ENCODE results near the gene CTNND1.
"Not testable (repeated sequence)": the region's sequence is repeated elsewhere in the genome, so short reads cannot be mapped to it uniquely, and the experiment has no call there.

Gene CTNND1

GRCh38 chr11:57834852-57835251 is 73.2 kb downstream of the CTNND1 start:
- Histone ChIP-seq H3K79me2 (ENCODE audit: insufficient read depth, low read length) (no peaks in the 10 kb centered on the region), H3K27me3 (ENCODE audit: low read length) (no peaks in the 10 kb centered on the region), H3K9ac (ENCODE audit: low read length) (no peak overlapping the region), H2AFZ (ENCODE audit: low read depth, low read length, severe bottlenecking) (no peak overlapping the region), H3K36me3 (ENCODE audit: low read length) (no peaks in the 10 kb centered on the region), H3K9me3 (ENCODE audit: insufficient read depth, low read length) (no peaks in the 10 kb centered on the region), H3F3A (ENCODE audit: insufficient read depth) (no peaks in the 10 kb centered on the region), H3K9me2 (replicated peaks; ENCODE audit: insufficient read depth, low read length) (no peaks in the 10 kb centered on the region), H3K4me3 (ENCODE audit: insufficient read depth, low read length, poor library complexity, severe bottlenecking) (no peak overlapping the region), H4K20me1 (ENCODE audit: low read depth, low read length) (no peaks in the 10 kb centered on the region), H3K27ac (ENCODE audit: low read depth, low read length) (no peak overlapping the region), H3K4me2 (ENCODE audit: low read depth, low read length, poor library complexity, severe bottlenecking) (no peak overlapping the region)
- no peak for TF ChIP-seq EZH2phosphoT487 (conservative IDR thresholded peaks at IDR 0.05; ENCODE audit: low read length)
- TF ChIP-seq, protein P1, sequence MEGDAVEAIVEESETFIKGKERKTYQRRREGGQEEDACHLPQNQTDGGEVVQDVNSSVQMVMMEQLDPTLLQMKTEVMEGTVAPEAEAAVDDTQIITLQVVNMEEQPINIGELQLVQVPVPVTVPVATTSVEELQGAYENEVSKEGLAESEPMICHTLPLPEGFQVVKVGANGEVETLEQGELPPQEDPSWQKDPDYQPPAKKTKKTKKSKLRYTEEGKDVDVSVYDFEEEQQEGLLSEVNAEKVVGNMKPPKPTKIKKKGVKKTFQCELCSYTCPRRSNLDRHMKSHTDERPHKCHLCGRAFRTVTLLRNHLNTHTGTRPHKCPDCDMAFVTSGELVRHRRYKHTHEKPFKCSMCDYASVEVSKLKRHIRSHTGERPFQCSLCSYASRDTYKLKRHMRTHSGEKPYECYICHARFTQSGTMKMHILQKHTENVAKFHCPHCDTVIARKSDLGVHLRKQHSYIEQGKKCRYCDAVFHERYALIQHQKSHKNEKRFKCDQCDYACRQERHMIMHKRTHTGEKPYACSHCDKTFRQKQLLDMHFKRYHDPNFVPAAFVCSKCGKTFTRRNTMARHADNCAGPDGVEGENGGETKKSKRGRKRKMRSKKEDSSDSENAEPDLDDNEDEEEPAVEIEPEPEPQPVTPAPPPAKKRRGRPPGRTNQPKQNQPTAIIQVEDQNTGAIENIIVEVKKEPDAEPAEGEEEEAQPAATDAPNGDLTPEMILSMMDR (IDR thresholded peaks at IDR 0.05; ENCODE audit: insufficient read depth, low read length, poor library complexity, severe bottlenecking) = no peak

DNA sequence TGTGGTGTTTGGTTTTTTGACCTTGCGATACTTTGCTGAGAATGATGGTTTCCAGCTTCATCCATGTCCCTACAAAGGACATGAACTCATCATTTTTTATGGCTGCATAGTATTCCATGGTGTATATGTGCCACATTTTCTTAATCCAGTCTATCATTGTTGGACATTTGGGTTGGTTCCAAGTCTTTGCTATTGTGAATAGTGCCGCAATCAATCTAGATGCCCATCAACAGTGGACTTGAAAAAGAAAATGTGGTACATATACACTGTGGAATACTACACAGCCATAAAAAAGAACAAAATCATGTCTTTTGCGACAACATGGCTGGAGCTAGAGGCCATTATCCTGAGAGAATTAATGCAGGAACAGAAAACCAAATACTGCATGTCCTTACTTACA is 77.0 kb downstream of the CTNND1 start:
- H3F3A ChIP-seq (ENCODE audit: insufficient read depth); H3K27ac ChIP-seq (ENCODE audit: low read depth, low read length); H3K9me2 ChIP-seq (replicated peaks; ENCODE audit: insufficient read depth, low read length); H3K4me2 ChIP-seq (ENCODE audit: low read depth, low read length, poor library complexity, severe bottlenecking); H3K27me3 ChIP-seq (ENCODE audit: low read length); H2AFZ ChIP-seq (ENCODE audit: low read depth, low read length, severe bottlenecking); H4K20me1 ChIP-seq (ENCODE audit: low read depth, low read length); H3K9me3 ChIP-seq (ENCODE audit: insufficient read depth, low read length); H3K36me3 ChIP-seq (ENCODE audit: low read length); H3K79me2 ChIP-seq (ENCODE audit: insufficient read depth, low read length); H3K9ac ChIP-seq (ENCODE audit: low read length); H3K4me3 ChIP-seq (ENCODE audit: insufficient read depth, low read length, poor library complexity, severe bottlenecking): not testable (repeated sequence)

DNA sequence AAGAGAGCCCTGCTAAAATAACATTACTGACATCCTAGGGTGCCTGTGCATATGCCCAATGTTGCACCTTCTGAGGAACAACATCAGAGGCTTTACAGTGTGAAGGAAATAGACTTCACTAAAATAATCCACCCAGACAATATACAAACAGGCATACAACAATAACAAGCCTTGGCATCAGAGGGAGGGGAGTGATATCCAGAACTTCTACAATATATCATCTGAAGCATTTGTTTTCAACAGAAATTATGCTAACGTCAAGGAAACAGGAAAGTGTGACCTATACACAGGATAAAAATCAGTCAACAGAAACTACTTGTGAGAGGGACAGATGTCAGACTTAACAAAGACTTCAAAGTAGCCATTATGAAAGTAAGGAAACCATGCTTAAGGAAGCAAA is 81.3 kb downstream of the CTNND1 start:
- Histone ChIP-seq H3K9ac (ENCODE audit: low read length) (no peak overlapping the region), H3K27me3 (ENCODE audit: low read length) (no peaks in the 10 kb centered on the region), H3K4me2 (ENCODE audit: low read depth, low read length, poor library complexity, severe bottlenecking) (no peak overlapping the region), H3F3A (ENCODE audit: insufficient read depth) (no peaks in the 10 kb centered on the region), H2AFZ (ENCODE audit: low read depth, low read length, severe bottlenecking) (no peak overlapping the region), H3K4me3 (ENCODE audit: insufficient read depth, low read length, poor library complexity, severe bottlenecking) (no peak overlapping the region), H3K9me2 (replicated peaks; ENCODE audit: insufficient read depth, low read length) (no peaks in the 10 kb centered on the region; the same call in 1 of the 2 replicates), H3K79me2 (ENCODE audit: insufficient read depth, low read length) (no peaks in the 10 kb centered on the region), H3K9me3 (ENCODE audit: insufficient read depth, low read length) (no peaks in the 10 kb centered on the region), H4K20me1 (ENCODE audit: low read depth, low read length) (no peaks in the 10 kb centered on the region), H3K27ac (ENCODE audit: low read depth, low read length) (no peak overlapping the region), H3K36me3 (ENCODE audit: low read length) (no peaks in the 10 kb centered on the region)
- no peak for TF ChIP-seq EZH2phosphoT487 (conservative IDR thresholded peaks at IDR 0.05; ENCODE audit: low read length)
- TF ChIP-seq, protein P1 (IDR thresholded peaks at IDR 0.05; ENCODE audit: insufficient read depth, low read length, poor library complexity, severe bottlenecking) = no peak

DNA sequence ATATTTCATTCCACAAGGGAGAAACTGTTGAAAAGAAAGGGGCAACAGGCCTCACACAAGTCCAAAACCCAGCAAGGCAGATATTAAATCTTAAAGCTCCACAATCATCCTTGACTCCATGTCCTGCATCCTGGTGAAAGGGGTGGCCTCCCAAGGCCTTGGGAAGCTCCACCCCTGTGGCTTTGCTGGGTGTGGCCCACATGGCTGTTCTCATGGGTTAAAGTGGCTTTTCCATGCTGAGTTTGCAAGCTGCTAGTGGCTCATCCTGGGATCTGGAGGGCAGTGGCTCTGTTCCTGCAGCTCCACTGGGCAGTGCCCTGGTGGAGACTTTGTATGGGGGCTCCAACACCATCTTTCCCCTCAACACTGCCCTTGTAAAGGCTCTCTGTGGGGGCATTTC is 106.4 kb downstream of the CTNND1 start:
- Histone ChIP-seq H3F3A (ENCODE audit: insufficient read depth) (no peaks in the 10 kb centered on the region), H3K4me2 (ENCODE audit: low read depth, low read length, poor library complexity, severe bottlenecking) (no peak overlapping the region), H4K20me1 (ENCODE audit: low read depth, low read length) (no peaks in the 10 kb centered on the region), H3K27me3 (ENCODE audit: low read length) (no peaks in the 10 kb centered on the region), H2AFZ (ENCODE audit: low read depth, low read length, severe bottlenecking) (no peak overlapping the region), H3K9me2 (replicated peaks; ENCODE audit: insufficient read depth, low read length) (no peaks in the 10 kb centered on the region), H3K27ac (ENCODE audit: low read depth, low read length) (no peak overlapping the region), H3K9me3 (ENCODE audit: insufficient read depth, low read length) (no peaks in the 10 kb centered on the region), H3K9ac (ENCODE audit: low read length) (no peak overlapping the region), H3K79me2 (ENCODE audit: insufficient read depth, low read length) (no peaks in the 10 kb centered on the region), H3K36me3 (ENCODE audit: low read length) (no peaks in the 10 kb centered on the region), H3K4me3 (ENCODE audit: insufficient read depth, low read length, poor library complexity, severe bottlenecking) (no peak overlapping the region)
- no peak for TF ChIP-seq EZH2phosphoT487 (conservative IDR thresholded peaks at IDR 0.05; ENCODE audit: low read length)
- TF ChIP-seq, protein P1 (IDR thresholded peaks at IDR 0.05; ENCODE audit: insufficient read depth, low read length, poor library complexity, severe bottlenecking) = no peak

Measured in SU-DHL-6 (cell line).